Measurements from ENCODE around the gene RAD51B.

Gene RAD51B

GRCh38 chr14:68363466-68363842, 543.9 kb downstream of the RAD51B start:
- Histone ChIP-seq H3K27ac (replicated peaks) (no peak overlapping the region), H3K4me3 (replicated peaks; ENCODE audit: insufficient read depth, low read length) (no peak overlapping the region), H3K27me3 (ENCODE audit: insufficient read depth, poor library complexity, severe bottlenecking) (no peaks in the 10 kb centered on the region)
- TF ChIP-seq GABPA (IDR thresholded peaks at IDR 0.05; ENCODE audit: low read depth) (no peak), REST (IDR thresholded peaks at IDR 0.05; ENCODE audit: insufficient replicate concordance, low read depth) (no peak), SPI1 (IDR thresholded peaks at IDR 0.05; ENCODE audit: borderline replicate concordance, low read depth) (no peak), CTCF (IDR thresholded peaks at IDR 0.05; ENCODE audit: insufficient read depth, low read length) (no peak), POLR2AphosphoS5 (IDR thresholded peaks at IDR 0.05; ENCODE audit: low read depth) (no peak)
- no peak for DNase-seq (ENCODE audit: low read depth in 1 of 2, low spot score in 1 of 2)

GRCh38 chr14:68363843-68364767, 544.5 kb downstream of the RAD51B start:
- TF ChIP-seq REST (IDR thresholded peaks at IDR 0.05; ENCODE audit: insufficient replicate concordance, low read depth) (no peak), POLR2AphosphoS5 (IDR thresholded peaks at IDR 0.05; ENCODE audit: low read depth) (no peak), SPI1 (IDR thresholded peaks at IDR 0.05; ENCODE audit: borderline replicate concordance, low read depth) (no peak)
- no peak overlapping the region for H3K4me3 ChIP-seq (replicated peaks; ENCODE audit: insufficient read depth, low read length)
- H3K27me3 ChIP-seq (ENCODE audit: insufficient read depth, poor library complexity, severe bottlenecking) = no peaks in the 10 kb centered on the region
- DNase-seq (ENCODE audit: low read depth in 1 of 2, low spot score in 1 of 2) = peak in 1 of 2 experiments; percentile 12
- H3K27ac ChIP-seq (replicated peaks) = no peak overlapping the region

GRCh38 chr14:68364792-68365192, 545.2 kb downstream of the RAD51B start:
- no peak for TF ChIP-seq POLR2AphosphoS5 (IDR thresholded peaks at IDR 0.05; ENCODE audit: low read depth)
- no peak for TF ChIP-seq REST (IDR thresholded peaks at IDR 0.05; ENCODE audit: insufficient replicate concordance, low read depth)
- TF ChIP-seq CTCF (IDR thresholded peaks at IDR 0.05; ENCODE audit: insufficient read depth, low read length) = no peak
- no peak for TF ChIP-seq GABPA (IDR thresholded peaks at IDR 0.05; ENCODE audit: low read depth)
- no peak for TF ChIP-seq SPI1 (IDR thresholded peaks at IDR 0.05; ENCODE audit: borderline replicate concordance, low read depth)
- H3K27me3 ChIP-seq (ENCODE audit: insufficient read depth, poor library complexity, severe bottlenecking) = no peaks in the 10 kb centered on the region
- no peak overlapping the region for H3K27ac ChIP-seq (replicated peaks)
- H3K4me3 ChIP-seq (replicated peaks; ENCODE audit: insufficient read depth, low read length) = no peak overlapping the region
- DNase-seq (ENCODE audit: low read depth in 1 of 2, low spot score in 1 of 2) = no peak

Data from HL-60 (cell line).